ENCODE results near the gene PITHD1.
"Not testable (repeated sequence)": the region's sequence is repeated elsewhere in the genome, so short reads cannot be mapped to it uniquely, and the experiment has no call there.

Gene PITHD1

GRCh38 chr1:23774174-23774880, 3.9 kb upstream of the PITHD1 start:
- no peak for DNase-seq

GRCh38 chr1:23776217-23776616, 2.0 kb upstream of the PITHD1 start:
- no peak for DNase-seq

- DNase-seq: no peak
Observed at GRCh38 chr1:23779826-23780371, 1.7 kb downstream of the PITHD1 start.

- not testable (repeated sequence) for DNase-seq
Observed at GRCh38 chr1:23783141-23783540, 4.9 kb downstream of the PITHD1 start.

GRCh38 chr1:23784846-23785245, 6.6 kb downstream of the PITHD1 start:
- no peak for DNase-seq

GRCh38 chr1:23787701-23788100, 9.5 kb downstream of the PITHD1 start:
- DNase-seq: no peak

- DNase-seq: no peak
Observed at GRCh38 chr1:23788695-23789094, 10.5 kb downstream of the PITHD1 start.

GRCh38 chr1:23790696-23791515, 12.7 kb downstream of the PITHD1 start, which contains the start of gene LYPLA2:
Gene LYPLA2, plus strand, starts transcription at chr1:23791145. Its CDS starts 1,538 bp downstream, at chr1:23792683.
- DNase-seq: peak; percentile 95

GRCh38 chr1:23791516-23792047, 13.4 kb downstream of the PITHD1 start:
- peak; percentile 52 for DNase-seq

GRCh38 chr1:23792151-23792945, 14.1 kb downstream of the PITHD1 start:
- DNase-seq: no peak

- DNase-seq: peak; percentile 51
Observed at GRCh38 chr1:23793018-23793781, 15.0 kb downstream of the PITHD1 start.

- no peak for DNase-seq
Observed at GRCh38 chr1:23793861-23794731, 15.9 kb downstream of the PITHD1 start.

GRCh38 chr1:23794732-23795182, 16.5 kb downstream of the PITHD1 start:
- DNase-seq: not testable (repeated sequence)

GRCh38 chr1:23795676-23796465, 17.7 kb downstream of the PITHD1 start:
- DNase-seq: no peak

GRCh38 chr1:23796466-23797271, 18.5 kb downstream of the PITHD1 start:
- DNase-seq: no peak

- no peak for DNase-seq
Observed at GRCh38 chr1:23797478-23798448, 19.5 kb downstream of the PITHD1 start.

- DNase-seq: no peak
Observed at GRCh38 chr1:23798662-23799142, 20.5 kb downstream of the PITHD1 start.

- DNase-seq: no peak
Observed at GRCh38 chr1:23799255-23799569, 21.0 kb downstream of the PITHD1 start.
